ENCODE measurements around the gene ZNF570.

- no peak for TF ChIP-seq POLR2A (IDR thresholded peaks at IDR 0.05)
- TF ChIP-seq, protein P1, sequence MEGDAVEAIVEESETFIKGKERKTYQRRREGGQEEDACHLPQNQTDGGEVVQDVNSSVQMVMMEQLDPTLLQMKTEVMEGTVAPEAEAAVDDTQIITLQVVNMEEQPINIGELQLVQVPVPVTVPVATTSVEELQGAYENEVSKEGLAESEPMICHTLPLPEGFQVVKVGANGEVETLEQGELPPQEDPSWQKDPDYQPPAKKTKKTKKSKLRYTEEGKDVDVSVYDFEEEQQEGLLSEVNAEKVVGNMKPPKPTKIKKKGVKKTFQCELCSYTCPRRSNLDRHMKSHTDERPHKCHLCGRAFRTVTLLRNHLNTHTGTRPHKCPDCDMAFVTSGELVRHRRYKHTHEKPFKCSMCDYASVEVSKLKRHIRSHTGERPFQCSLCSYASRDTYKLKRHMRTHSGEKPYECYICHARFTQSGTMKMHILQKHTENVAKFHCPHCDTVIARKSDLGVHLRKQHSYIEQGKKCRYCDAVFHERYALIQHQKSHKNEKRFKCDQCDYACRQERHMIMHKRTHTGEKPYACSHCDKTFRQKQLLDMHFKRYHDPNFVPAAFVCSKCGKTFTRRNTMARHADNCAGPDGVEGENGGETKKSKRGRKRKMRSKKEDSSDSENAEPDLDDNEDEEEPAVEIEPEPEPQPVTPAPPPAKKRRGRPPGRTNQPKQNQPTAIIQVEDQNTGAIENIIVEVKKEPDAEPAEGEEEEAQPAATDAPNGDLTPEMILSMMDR (IDR thresholded peaks at IDR 0.05) = no peak
Observed at GRCh38 chr19:37492213-37492612, 23.1 kb downstream of the ZNF570 start.

All from vagina (tissue), 2 donors.